ENCODE results near the gene RFX4.

RFX4 gene

DNA sequence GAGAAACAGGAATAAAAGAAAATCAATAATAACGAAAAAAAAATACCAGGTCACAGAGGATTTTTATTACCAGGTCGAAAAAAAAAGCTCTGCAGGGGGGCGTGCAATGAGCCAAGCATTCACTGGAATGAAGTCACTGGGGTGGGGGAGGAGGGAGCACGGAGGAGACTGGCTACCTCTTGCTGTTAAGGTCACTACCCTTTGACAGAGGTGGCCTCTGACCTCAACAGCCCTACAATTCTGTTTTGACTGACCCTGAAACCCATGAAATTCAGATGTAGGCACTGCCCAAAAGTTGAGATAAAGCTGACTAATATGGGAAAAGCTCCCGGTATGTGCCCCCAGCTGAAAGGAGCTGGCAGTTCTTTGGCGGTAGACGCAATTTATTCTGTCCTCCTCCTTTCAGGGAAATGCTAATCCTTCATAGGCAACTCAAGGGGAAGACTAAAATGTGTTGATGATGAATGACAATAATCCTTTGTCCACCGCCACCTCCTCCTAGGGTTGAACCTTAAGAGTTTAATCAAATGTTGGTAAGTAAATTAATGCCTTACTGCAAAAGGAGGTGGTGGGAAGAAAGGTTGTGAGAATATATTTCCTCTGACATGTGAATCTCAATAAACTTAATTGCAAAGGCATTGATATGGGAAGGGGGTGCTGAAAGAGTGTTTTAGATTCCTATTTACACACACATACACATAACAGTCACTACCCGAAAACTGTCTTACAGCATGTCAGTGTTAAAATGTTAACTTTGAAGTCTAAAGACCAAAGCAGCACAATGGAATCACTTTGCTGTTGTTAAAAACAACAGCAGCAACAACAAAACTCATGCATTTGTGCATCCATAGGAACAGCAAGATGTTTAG lies 185.4 kb downstream of the RFX4 start:
- no peak for DNase-seq

DNA sequence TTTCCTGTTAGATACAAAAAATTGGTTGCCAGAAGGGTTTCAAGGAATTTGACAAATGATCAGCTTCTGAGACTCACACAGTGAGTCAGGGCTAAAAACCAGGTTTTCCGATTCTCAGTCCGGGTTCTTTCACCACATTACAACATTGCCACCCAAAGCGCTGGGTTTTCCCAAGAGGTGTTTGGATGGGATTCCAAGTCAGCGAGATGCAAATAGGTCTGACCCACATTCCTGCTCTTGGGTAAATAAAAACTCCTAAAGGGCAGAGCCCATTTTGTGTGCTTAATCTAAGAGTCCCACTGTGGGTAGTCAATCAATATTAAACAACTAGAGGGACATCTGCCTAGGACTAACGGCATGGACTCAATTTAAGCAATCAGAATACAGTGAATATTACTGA lies 186.3 kb downstream of the RFX4 start:
- DNase-seq, result no peak

DNA sequence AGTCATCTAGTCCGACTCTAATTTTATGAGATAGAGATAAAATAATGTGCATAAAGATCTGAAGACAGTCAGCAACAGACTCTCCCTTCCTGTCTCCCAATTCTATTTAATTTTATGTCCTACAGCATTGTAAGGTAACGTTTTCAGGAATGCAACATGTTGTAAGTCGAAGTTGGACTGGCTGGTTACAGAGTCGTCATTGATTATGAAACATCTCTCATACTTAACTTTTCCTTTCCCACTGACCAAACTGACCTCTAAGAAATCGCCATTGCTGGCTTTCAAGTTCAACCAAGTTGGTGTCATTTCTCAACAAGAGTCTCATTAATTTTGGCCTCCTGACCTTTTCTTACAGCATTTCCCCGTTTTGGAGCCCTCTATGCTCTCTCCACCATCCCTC lies 186.7 kb downstream of the RFX4 start:
- no peak for DNase-seq

DNA sequence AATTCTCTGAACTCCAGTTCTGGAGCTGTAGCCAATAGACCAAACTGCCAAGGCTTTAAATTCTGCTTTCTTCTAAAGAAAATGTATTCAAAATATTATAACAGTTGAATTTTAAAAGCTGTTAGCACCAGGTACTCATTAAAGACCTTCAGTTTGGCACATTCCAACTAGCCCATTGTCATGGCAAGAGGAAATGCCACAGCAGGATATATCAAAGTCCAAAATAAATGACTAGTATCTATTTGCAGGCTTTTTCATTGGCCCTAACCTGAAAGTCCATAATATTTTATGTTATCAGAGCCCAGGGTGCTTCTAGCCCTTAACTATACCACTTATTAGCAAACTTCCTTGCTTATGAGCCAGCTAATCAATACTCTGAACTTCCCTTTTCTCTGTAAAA lies 188.6 kb downstream of the RFX4 start:
- DNase-seq, result no peak

DNA sequence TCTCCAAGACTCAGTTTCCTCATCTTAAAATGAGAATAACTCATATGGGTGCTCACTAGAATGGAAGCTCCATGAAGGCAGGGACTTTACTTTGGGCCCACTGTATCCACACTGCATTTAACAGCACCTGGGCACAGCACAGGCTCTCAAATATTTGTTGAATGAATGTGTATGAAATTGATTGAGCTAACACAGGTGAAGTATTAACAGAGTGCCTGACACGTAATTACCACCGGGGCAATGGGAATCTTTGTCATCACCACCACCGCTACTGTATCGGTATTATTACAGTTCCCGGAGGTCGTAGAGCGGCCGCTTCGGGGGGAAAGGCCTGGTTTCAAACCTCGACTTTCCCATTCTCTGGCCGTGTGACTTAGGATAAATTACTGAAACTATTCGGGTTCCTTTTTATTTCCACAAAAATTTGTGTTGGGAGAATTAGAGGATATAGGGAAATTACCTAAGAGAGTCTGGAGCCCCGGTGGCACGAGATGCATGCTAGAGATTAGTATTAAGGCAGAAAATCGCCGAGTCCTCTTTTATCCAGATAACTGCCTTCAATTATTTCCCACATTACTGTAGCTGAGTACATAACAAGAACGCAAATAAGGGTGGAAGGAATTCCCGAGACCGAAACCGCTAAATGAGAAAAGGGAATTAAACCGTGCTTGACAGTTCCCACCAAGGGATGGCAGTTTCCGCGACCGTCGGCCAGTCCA lies 190.6 kb downstream of the RFX4 start:
- DNase-seq, result no peak

DNA sequence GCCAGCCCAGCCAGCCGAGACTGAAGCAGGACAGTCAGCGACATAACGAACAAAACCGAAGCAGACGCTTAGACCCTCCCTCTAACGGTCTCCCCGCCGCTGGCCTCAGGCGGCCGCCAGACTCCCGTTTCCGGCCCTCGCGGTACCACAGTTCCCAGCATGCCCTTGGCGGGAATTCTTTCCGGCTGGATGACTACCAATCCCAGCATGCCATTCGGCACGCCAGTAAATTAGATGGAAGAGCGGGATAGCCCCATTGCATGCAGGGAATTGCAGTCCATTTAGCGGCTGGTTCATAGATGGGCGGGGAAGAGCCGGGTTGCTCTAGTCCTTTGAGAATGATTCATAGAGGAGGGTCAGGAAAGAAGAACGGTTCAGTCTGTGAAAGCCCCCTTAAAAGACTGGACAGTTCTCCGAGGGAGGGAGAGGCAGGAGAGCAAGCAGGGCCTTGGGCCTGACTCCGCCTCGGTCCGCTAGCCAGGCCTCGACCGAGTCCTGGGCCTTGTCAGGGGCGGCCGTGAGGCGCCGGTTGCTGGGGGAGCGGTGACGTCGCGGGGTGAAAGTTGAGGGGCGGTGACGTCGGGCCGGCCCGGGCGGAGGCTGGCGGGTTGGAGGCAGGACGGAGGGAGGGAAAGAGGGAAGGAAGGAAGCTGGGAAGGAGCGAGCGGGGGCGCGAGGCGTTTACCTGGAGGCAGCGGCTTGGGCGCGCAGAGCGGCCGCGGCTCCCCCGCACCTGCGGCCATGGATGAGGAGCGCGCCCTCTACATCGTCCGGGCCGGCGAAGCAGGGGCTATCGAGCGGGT lies 191.4 kb downstream of the RFX4 start, which contains the start of gene RIC8B:
Gene RIC8B (plus strand): TSS at position 678 of the 803 bp plus-strand sequence. CDS start 64 bp downstream, at position 742.
- peak; percentile 99 for DNase-seq

DNA sequence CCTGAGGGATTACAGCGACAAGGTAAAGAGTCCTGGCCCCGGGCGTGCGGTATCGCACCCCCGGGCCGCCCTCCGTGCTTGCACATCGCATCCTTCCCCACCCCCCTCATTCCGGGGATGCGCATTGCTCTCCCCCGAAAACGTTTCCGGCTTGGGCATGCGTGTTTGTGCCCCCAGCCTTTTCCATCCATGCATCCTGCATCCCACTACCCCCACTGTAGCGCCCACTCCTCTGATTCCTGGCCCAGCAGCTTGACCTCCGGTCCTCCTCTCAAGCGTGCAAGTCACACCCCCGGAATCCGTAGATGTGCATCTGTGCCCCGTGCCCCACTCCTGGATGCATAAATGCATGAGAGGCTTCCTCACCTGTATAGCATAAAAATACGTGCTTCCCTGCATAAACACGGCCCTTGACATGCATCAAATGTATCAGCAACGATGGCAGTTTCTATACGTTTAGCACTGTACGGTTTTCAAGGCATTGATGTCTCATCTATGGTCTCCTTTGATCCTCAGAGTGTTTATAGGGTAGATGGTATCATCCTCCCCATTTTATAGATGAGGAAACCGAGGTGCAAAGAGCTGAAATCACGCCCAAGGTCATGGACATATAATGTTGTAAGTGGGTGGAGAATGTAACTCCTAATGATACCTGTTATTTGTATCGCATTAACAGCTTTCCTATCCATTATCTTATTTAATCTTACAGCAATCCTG lies 192.2 kb downstream of the RFX4 start:
- no peak for DNase-seq

DNA sequence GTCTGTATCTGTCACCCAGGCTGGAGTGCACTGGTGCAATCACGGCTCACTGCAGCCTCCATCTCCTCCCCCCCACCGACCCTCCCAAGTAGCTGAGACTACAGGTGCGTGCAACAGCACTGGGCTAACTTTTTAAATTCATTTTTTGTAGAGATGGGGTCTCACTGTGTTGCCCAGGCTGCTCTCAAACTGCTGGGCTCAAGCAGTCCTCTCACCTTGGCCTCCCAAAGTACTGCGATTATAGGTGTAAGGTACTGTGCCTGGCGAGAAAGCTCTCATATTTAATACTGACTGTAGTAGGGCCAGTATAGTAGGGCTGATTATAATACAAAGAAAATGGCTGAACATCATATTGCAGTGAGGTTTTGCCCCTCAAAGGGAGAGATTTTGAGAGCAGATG lies 194.1 kb downstream of the RFX4 start:
- no peak for DNase-seq

DNA sequence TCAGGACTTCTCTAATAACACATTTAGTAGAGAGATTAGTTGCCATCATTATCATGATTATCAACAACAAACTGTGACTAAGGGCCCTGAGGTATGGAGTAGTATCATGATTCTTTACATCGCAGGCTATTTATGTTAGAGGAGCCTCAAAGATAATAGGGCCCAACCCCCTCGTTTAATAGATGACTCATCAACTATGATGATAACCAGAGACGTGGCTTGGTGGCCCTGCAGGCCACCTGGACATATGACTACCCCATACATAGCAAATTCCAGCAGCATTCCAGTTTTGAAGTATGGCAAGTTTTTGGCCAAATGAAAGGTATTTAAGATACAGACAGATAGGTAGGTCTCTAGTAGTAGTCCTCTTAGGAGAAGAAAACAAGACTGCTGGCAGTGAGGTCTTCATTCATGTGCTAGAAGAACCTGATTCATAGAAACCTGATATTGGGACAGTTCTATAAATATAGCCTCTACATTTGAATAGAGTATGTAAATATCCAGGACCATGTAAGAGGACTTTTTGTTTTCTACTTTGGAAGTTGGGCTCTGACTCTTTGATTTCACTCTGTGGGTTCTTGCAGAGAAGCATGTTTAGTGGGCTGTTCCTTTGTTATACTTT lies 197.3 kb downstream of the RFX4 start:
- no peak for DNase-seq

DNA sequence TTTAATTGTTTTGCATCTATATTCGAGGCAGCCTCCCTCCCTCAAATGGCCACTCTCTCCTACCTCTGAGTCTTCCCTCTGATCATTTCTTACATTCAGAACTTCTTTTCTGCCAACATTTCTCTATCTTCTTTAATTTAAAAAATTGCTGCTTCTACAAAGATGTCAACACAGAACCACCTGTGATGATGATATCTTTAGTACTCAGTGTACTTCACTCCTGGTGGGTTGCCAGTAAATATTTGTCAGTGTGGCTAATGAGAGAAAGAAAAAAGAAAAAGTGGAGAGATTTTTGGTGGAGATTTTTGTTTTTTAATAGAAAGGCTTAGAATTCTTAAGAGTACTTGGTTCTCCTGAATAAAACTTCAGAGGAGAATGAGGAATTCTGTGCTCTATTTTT lies 199.8 kb downstream of the RFX4 start:
- DNase-seq, result no peak

DNA sequence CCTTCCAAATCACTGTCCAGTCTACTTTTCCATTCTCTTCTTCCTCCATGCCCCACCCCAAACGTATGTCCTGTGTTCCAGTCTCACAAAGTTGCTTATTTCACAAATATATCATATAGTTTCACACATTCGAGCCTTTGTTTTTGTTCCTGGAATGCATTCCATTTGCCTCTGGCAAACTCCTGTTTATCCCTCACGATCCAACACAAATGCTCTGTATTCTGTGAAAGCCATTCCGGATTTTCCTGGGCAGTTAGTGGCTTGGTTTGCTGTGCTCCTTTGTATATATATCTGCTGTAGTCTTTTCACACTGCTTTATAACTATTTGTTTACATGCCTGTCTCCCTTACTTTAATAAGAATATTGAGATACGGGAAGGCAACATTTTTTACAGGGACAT lies 200.7 kb downstream of the RFX4 start:
- no peak for DNase-seq

DNA sequence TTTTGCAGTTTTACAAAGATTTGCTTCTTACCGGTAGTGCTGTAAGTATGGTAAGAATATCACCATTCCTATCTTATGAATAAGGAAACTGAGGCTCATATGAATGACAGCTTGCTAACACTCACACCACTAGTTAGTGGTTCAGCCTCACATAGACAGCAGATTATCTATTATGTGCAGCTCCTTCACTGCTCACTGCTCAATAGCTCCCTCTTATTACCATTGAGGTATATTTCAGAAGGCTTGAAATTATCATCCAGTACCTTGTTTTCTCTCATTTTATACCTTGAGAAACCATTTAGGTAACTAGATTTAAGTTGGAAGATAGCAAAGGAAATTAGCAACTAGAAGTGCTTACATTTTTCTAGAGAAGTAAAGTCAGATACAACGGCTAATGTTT lies 207.2 kb downstream of the RFX4 start:
- DNase-seq, result no peak

DNA sequence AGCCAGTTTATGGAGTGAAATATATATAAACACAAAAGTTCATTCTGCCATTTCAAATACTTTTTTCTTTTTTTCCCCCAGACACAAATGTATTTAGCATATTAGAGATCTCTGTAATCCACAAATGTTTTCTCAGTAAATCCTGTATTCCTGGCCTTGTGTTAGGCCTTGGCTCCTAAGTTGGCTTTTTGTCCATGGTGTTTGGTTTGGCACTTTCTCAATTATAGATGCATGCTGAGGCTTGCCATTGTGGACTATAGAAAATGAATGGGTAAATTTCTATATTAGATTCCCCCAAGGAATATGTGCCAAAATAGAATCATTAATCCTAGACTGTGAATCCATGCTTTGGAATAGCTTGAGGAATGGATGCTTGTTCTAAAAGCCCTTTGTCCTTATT lies 208.7 kb downstream of the RFX4 start:
- no peak for DNase-seq

DNA sequence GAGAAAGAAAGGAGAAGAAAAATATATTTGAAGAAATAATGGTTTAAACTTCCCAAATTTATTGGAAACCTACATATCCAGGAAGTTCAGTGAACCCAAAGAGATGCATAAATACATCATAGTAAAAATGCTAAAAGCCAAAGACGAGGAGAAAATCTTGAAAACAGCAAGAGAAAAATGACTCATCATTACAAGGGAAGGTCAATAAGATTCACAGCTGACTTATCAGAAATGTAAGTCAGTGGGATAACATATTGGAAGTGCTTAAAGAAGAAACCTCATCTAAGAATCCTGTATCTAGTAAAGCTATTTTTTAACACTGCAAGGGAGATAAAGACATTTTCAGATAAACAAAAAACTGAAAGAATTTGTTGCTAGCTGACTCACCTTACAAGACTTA lies 211.6 kb downstream of the RFX4 start:
- DNase-seq, result no peak

DNA sequence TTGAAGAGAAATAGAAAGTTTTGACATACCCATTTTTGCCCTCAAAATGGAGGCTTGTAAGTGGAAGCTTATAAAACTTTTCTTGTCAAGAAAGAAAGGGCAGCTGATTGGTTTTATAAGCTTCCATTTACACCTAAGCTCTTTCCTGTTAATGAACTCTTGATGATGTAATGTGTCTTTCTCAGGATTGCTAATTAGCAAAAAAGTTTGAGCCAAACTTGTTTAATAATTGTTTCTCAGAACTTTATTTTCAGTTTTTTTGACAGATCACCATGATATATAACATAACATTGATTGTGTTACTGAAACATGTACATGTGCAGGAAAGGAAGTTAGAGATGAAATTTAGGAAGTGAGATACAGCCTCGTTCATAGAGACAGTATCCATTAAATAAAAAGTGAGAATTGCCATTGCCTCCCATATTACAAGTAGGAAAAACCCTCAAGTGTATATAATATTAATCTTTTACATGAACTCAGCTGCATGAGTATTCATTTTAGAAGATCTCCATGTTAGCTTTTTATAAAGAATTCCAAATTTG lies 218.4 kb downstream of the RFX4 start:
- no peak for DNase-seq

DNA sequence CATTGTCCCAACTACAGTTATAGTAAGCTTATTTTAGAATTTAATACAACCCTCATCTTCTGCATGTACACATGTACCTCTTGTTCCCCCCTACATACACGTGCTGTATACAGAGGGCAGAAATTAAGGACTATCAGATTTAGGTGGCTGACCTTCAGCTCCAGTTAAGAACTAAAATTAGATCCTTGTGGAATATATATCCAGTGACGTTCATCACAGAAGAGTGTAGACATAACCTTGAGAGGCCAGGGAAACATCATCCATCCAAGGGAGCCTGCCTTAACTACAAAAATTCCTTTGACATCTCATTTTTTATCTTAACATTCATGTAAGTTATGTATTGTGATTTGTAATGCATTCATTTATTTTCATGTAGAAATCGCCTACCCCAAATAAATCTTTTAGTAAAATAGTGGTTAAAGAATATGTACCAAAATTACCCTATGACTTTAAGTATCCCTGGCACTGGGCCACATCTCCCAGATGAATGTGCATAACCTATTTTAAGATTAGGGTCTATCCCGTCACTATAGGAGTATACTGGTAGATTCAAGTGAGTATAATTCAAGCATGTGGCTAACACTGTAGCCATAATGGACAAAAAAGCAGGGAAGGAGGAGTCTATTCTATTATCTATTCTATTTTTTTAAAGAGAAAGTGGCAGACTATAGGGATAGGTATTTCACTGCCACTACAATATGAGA lies 219.2 kb downstream of the RFX4 start:
- no peak for DNase-seq

DNA sequence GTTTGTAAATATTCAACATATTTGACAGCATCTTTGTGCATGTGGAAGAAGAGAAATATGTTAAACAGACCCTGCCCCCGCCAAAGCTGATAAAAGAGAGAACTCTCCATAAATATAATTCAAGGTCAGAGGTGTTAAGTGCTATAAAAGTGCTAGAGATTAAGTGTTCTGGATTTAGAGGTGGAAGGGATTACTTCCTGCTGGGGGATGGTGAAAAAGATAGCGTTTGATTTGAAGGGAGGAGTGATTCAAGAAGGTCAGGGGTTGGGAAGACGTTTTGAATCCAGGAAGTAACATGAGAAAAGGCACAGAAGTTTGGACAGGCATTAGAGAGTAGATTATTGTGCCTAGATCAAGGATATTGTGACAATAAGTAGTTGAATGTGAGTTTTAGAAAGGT lies 221.9 kb downstream of the RFX4 start:
- DNase-seq, result no peak

All from femur (tissue), 1 donor.